Peyer's patch (tissue), 4 donors: Measurements from ENCODE around the gene OGFOD1.

Experiments used
- CTCF ChIP-seq, 6 experiments: fragments of 450-650 bp in 4 of 6; fragments of 200-600 bp in 2 of 6; sonication (generic) in 1 of 6; IDR thresholded peaks; one replicate each; pipeline ENCODE4 v1.5.1; 2017 to 2019; ENCODE audit warnings: antibody characterized with exemption in 6 of 6, mild to moderate bottlenecking in 3 of 6, moderate library complexity in 1 of 6
- POLR2A ChIP-seq, 2 donors: fragments of 450-650 bp; IDR thresholded peaks; one replicate each; pipeline ENCODE4 v1.5.1; 2017; ENCODE audit warnings: antibody characterized with exemption in 2 of 2, mild to moderate bottlenecking in 2 of 2, moderate library complexity in 2 of 2

GRCh38 chr16:56447286-56447685, 4.1 kb upstream of the OGFOD1 start:
- no peak for TF ChIP-seq CTCF (IDR thresholded peaks at IDR 0.05)
- no peak for TF ChIP-seq POLR2A (IDR thresholded peaks at IDR 0.05)
